ENCODE measurements around the gene SPRR5. TPM values are rescaled to one million over a fixed set of nuclear protein-coding genes. Genes with fewer than 3 reads are reported as not detected.
A peak's percentile ranks its signal among the peaks of the same experiment; 100 is the strongest.

Gene SPRR5
- total and polyA plus RNA-seq, 2 experiments from 2014 or later, result not detected

GRCh38 chr1:152965853-152966252 is 18.8 kb downstream of the SPRR5 start (continued):
- TF ChIP-seq ZNF462 (CRISPR knock-in tag; IDR thresholded peaks at IDR 0.05) (no peak), ZNF114 (CRISPR knock-in tag; IDR thresholded peaks at IDR 0.05) (no peak), EZH2 (IDR thresholded peaks at IDR 0.05; ENCODE audit: low read depth, unreplicated experiment) (no peak)

- H3K4me2 ChIP-seq, result no peak overlapping the region
- peak overlapping the region; percentile 66; the same call in 1 of the 2 replicates for H2AFZ ChIP-seq
- peak; percentile 7 for DNase-seq (ENCODE audit: low spot score)
- no peak for ATAC-seq
- Mint-ChIP-seq H3K9me3 (no peaks in the 10 kb centered on the region), H3K4me1 (no peaks in the 10 kb centered on the region), H3K27me3 (ENCODE audit: insufficient read depth, low read depth, poor library complexity) (peaks cover 2% of the 10 kb centered on the region), H3K36me3 (ENCODE audit: low read depth) (no peaks in the 10 kb centered on the region), H3K4me3 (no peak overlapping the region), H3K27ac (no peak overlapping the region)
- H3F3A ChIP-seq (replicated peaks; ENCODE audit: low read depth), result no peaks in the 10 kb centered on the region
- no peaks in the 10 kb centered on the region for H3K79me2 ChIP-seq (replicated peaks; ENCODE audit: insufficient read depth)
- peaks cover 19% of the 10 kb centered on the region for H3K9me2 ChIP-seq (ENCODE audit: insufficient read depth)
- no peak for TF ChIP-seq ZNF462 (CRISPR knock-in tag; IDR thresholded peaks at IDR 0.05)
- TF ChIP-seq NANOG (IDR thresholded peaks at IDR 0.05; ENCODE audit: borderline replicate concordance), result no peak
- TF ChIP-seq EZH2phosphoT487 (IDR thresholded peaks at IDR 0.05; ENCODE audit: unreplicated experiment), result no peak
- no peak for TF ChIP-seq ZNF114 (CRISPR knock-in tag; IDR thresholded peaks at IDR 0.05)
- no peak for TF ChIP-seq ZNF331 (CRISPR knock-in tag; IDR thresholded peaks at IDR 0.05; ENCODE audit: low read depth)
- no peak overlapping the region for H3K27ac ChIP-seq (ENCODE audit: low read depth)
- H3K4me3 ChIP-seq, result no peak overlapping the region
- H3K36me3 ChIP-seq (ENCODE audit: insufficient read depth), result no peaks in the 10 kb centered on the region
- no peaks in the 10 kb centered on the region for H3K27me3 ChIP-seq (ENCODE audit: insufficient read depth)
- H4K20me1 ChIP-seq (replicated peaks; ENCODE audit: insufficient read depth), result no peaks in the 10 kb centered on the region
- H3K4me1 ChIP-seq (ENCODE audit: insufficient read depth), result no peaks in the 10 kb centered on the region
These were observed 20.2 kb downstream of the SPRR5 start for GRCh38 chr1:152967201-152967600.

Measured in GM23338 (cell line).